GM23248 (cell line): Measurements from ENCODE around the gene CCDC69.
"Not testable (repeated sequence)": the region's sequence is repeated elsewhere in the genome, so short reads cannot be mapped to it uniquely, and the experiment has no call there.

ENCODE experiments used
- EZH2 ChIP-seq: fragments of 200-600 bp; sonication (generic); IDR thresholded peaks from 2 replicates; pipeline ENCODE4 v1.6.1; 2018; ENCODE audit warnings: antibody characterized with exemption, mild to moderate bottlenecking; ENCODE audit not compliant: insufficient read depth, poor library complexity, severe bottlenecking
- EZH2phosphoT487 ChIP-seq: fragments of 200-600 bp; sonication (generic); IDR thresholded peaks from 2 replicates; pipeline ENCODE4 v1.6.1; 2018; ENCODE audit warnings: antibody characterized with exemption, moderate library complexity, mild to moderate bottlenecking, low read depth; ENCODE audit not compliant: insufficient read depth

GRCh38 chr5:151240268-151240835, 16.5 kb upstream of the CCDC69 start:
- TF ChIP-seq EZH2, EZH2phosphoT487: not testable (repeated sequence)
